ENCODE measurements around the gene AGPAT4. TPM values are rescaled to one million over a fixed set of nuclear protein-coding genes. Genes with fewer than 3 reads are reported as not detected.

AGPAT4 gene
- total RNA-seq, 1 experiment from 2014 or later = 22.0 TPM

- no peak overlapping the region for H2BK120ac ChIP-seq (ENCODE audit: low read depth, low read length, poor library complexity, severe bottlenecking)
- H3K18ac ChIP-seq (ENCODE audit: insufficient read length, low read depth, low read length) = no peak overlapping the region
- H4K8ac ChIP-seq (replicated peaks; ENCODE audit: insufficient read length, low read depth, low read length) = no peak overlapping the region
- Mint-ChIP-seq H3K27me3 (ENCODE audit: low read depth) (no peaks in the 10 kb centered on the region), H3K4me3 (peak overlapping the region in 1 of 2 experiments; percentile 43; a peak in 2 of 5 replicates), H3K9me3 (no peaks in the 10 kb centered on the region), H3K36me3 (ENCODE audit: insufficient read depth in 1 of 3, low read depth in 3 of 3) (peaks cover 12 to 21% (median 21%) of the 10 kb centered on the region in 3 experiments), H3K27ac (peak overlapping the region; percentile 76 to 87 (median 82); a peak in 5 of 7 replicates), H3K4me1 (peaks cover 51 to 60% of the 10 kb centered on the region in 2 experiments)
- no peak for TF ChIP-seq CTCF (conservative IDR thresholded peaks at IDR 0.05)
- H3K9ac ChIP-seq (ENCODE audit: extremely low read depth, insufficient read length, low read length) = no peak overlapping the region
- no peak overlapping the region for H2BK12ac ChIP-seq (ENCODE audit: insufficient read length, low read depth, low read length)
- H3K23me2 ChIP-seq (ENCODE audit: insufficient read length, low read depth, low read length, poor library complexity, severe bottlenecking) = peaks cover 3% of the 10 kb centered on the region
- H3K27me3 ChIP-seq (ENCODE audit: insufficient read depth, low read length) = no peaks in the 10 kb centered on the region
- H2AK5ac ChIP-seq (ENCODE audit: insufficient read length, low read length) = no peak overlapping the region
- H3K23ac ChIP-seq (ENCODE audit: insufficient read length, low read depth, low read length) = no peak overlapping the region
- H4K20me1 ChIP-seq (ENCODE audit: control insufficient read depth, insufficient read depth, insufficient read length) = no peaks in the 10 kb centered on the region
- no peak overlapping the region for H2BK5ac ChIP-seq (ENCODE audit: insufficient read length, low read length)
- H3T11ph ChIP-seq (ENCODE audit: low read length) = no peak overlapping the region
- H3K4me1 ChIP-seq (ENCODE audit: insufficient read depth, low read length) = peaks cover 5% of the 10 kb centered on the region; the same call in 1 of the 2 replicates
- H2BK20ac ChIP-seq (ENCODE audit: low read depth, low read length, poor library complexity, severe bottlenecking) = no peak overlapping the region
- H3K4me2 ChIP-seq (ENCODE audit: insufficient read depth, insufficient read length, low read length) = no peak overlapping the region
- no peak for DNase-seq
- no peak overlapping the region for H4K5ac ChIP-seq (ENCODE audit: insufficient read length, low read depth, low read length)
- H3K9me3 ChIP-seq (ENCODE audit: control insufficient read depth, low read depth, low read length) = no peaks in the 10 kb centered on the region
- no peak overlapping the region for H3K14ac ChIP-seq (ENCODE audit: insufficient read depth, low read length)
- no peak overlapping the region for H4K91ac ChIP-seq (ENCODE audit: insufficient read length, low read depth, low read length)
- H3K27ac ChIP-seq (ENCODE audit: insufficient read length, low read depth, low read length) = no peak overlapping the region
- no peak overlapping the region for H3K4ac ChIP-seq (ENCODE audit: low read depth, low read length)
- no peak overlapping the region for H2AFZ ChIP-seq (ENCODE audit: low read length)
- no peak overlapping the region for H3K56ac ChIP-seq (ENCODE audit: insufficient read length, low read depth, low read length)
- no peak overlapping the region for H2BK15ac ChIP-seq (ENCODE audit: low read depth, low read length)
- WGBS (ENCODE audit: extremely low coverage, insufficient read length, low lambda C conversion rate) = no CpG with 5 or more reads among the region's 10 CpGs
- H3K79me1 ChIP-seq (ENCODE audit: insufficient read depth, low read depth, low read length, poor library complexity, severe bottlenecking) = peaks cover 6% of the 10 kb centered on the region
- H3K79me2 ChIP-seq (ENCODE audit: insufficient read depth, low read length) = no peaks in the 10 kb centered on the region; the same call in 1 of the 2 replicates
Measured at GRCh38 chr6:161233986-161234661, 39.7 kb downstream of the AGPAT4 start.
